HEK293 (cell line): ENCODE measurements around the gene MAP3K13.

Experiments used
- CTCF ChIA-PET: fragments of 350-600 bp; formaldehyde crosslinking; extraction: SDS; loops from one replicate; lab custom pipeline; 2021; ENCODE audit warnings: antibody characterized with exemption; lab: Yijun Ruan, JAX
- POLR2A ChIA-PET: fragments of 300-600 bp; formaldehyde crosslinking; extraction: SDS; loops from one replicate; lab custom pipeline; 2020; ENCODE audit warnings: antibody characterized with exemption, inconsistent platforms; lab: Yijun Ruan, JAX
- H3K27ac ChIP-seq: fragments of 200-500 bp; sonication (Bioruptor generic); 2 replicates; pipeline ENCODE4 v1.5.1; 2014; ENCODE audit warnings: low read depth, low read length, control low read depth, inconsistent platforms; ENCODE audit errors: extremely low read depth
- H3K36me3 ChIP-seq, 2 experiments: fragments of 200-500 bp in 1 of 2; sonication (Bioruptor generic) in 1 of 2; 1 replicate in 1 of 2; 2 replicates in 1 of 2; pipeline ENCODE4 v1.5.1; 2014 to 2017; ENCODE audit warnings: inconsistent platforms in 2 of 2, low read length in 2 of 2; ENCODE audit not compliant: control insufficient read depth in 2 of 2, insufficient read depth in 1 of 2
- H3K4me1 ChIP-seq: fragments of 200-500 bp; sonication (Bioruptor generic); 2 replicates; pipeline ENCODE4 v1.5.1; 2014; ENCODE audit warnings: mild to moderate bottlenecking, low read length, inconsistent platforms; ENCODE audit not compliant: control insufficient read depth, insufficient read depth
- H3K4me3 ChIP-seq: 2 replicates; pipeline ENCODE4 v1.5.1; 2011; ENCODE audit warnings: low read depth, mild to moderate bottlenecking, control low read depth, low read length, moderate library complexity
- H3K9me3 ChIP-seq: fragments of 200-500 bp; sonication (Bioruptor generic); 2 replicates; pipeline ENCODE4 v1.5.1; 2014; ENCODE audit warnings: low read depth, low read length, inconsistent platforms; ENCODE audit not compliant: control insufficient read depth, insufficient read depth
- KLF7 ChIP-seq: fragments of 450-650 bp; formaldehyde crosslinking; IDR thresholded peaks from 2 replicates; pipeline ENCODE4 v1.5.1; 2016; ENCODE audit warnings: missing biosample characterization, missing genetic modification characterization, borderline replicate concordance
- MYNN ChIP-seq: fragments of 450-650 bp; formaldehyde crosslinking; IDR thresholded peaks from 2 replicates; pipeline ENCODE4 v1.5.1; 2016; ENCODE audit warnings: missing biosample characterization, missing genetic modification characterization, borderline replicate concordance
- PRDM2 ChIP-seq: fragments of 450-650 bp; formaldehyde crosslinking; IDR thresholded peaks from 2 replicates; pipeline ENCODE4 v1.5.1; 2016; ENCODE audit warnings: missing biosample characterization, missing genetic modification characterization, borderline replicate concordance
- SP7 ChIP-seq: fragments of 450-650 bp; formaldehyde crosslinking; IDR thresholded peaks from 2 replicates; pipeline ENCODE4 v1.5.1; 2016; ENCODE audit warnings: missing biosample characterization, missing genetic modification characterization
- TRIM28 ChIP-seq: IDR thresholded peaks from 2 replicates; pipeline ENCODE4 v1.6.1; 2011; ENCODE audit warnings: low read length, control low read depth, borderline replicate concordance
- WT1 ChIP-seq: fragments of 450-650 bp; formaldehyde crosslinking; IDR thresholded peaks from 2 replicates; pipeline ENCODE4 v1.5.1; 2016; ENCODE audit warnings: missing biosample characterization, missing genetic modification characterization
- YY1 ChIP-seq: fragments of 450-650 bp; formaldehyde crosslinking; IDR thresholded peaks from 2 replicates; pipeline ENCODE4 v1.5.1; 2018; ENCODE audit warnings: missing biosample characterization, missing genetic modification characterization
- ZFP41 ChIP-seq: fragments of 450-650 bp; formaldehyde crosslinking; IDR thresholded peaks from 2 replicates; pipeline ENCODE4 v1.5.1; 2016; ENCODE audit warnings: missing biosample characterization, missing genetic modification characterization, borderline replicate concordance
- ZNF16 ChIP-seq: fragments of 450-650 bp; formaldehyde crosslinking; IDR thresholded peaks from 2 replicates; pipeline ENCODE4 v1.5.1; 2016; ENCODE audit warnings: low read depth, missing biosample characterization, missing genetic modification characterization
- ZNF169 ChIP-seq: fragments of 450-650 bp; formaldehyde crosslinking; IDR thresholded peaks from 2 replicates; pipeline ENCODE4 v1.5.1; 2016; ENCODE audit warnings: missing biosample characterization, missing genetic modification characterization
- ZNF211 ChIP-seq: fragments of 450-650 bp; formaldehyde crosslinking; IDR thresholded peaks from 2 replicates; pipeline ENCODE4 v1.5.1; 2016; ENCODE audit warnings: low read depth, missing biosample characterization, missing genetic modification characterization
- ZNF280D ChIP-seq: fragments of 450-650 bp; formaldehyde crosslinking; IDR thresholded peaks from 2 replicates; pipeline ENCODE4 v1.5.1; 2016; ENCODE audit warnings: missing biosample characterization, missing genetic modification characterization
- ZNF585B ChIP-seq: fragments of 450-650 bp; formaldehyde crosslinking; IDR thresholded peaks from 2 replicates; pipeline ENCODE4 v1.5.1; 2016; ENCODE audit warnings: missing biosample characterization, missing genetic modification characterization
- ZNF610 ChIP-seq: fragments of 450-650 bp; formaldehyde crosslinking; IDR thresholded peaks from 2 replicates; pipeline ENCODE4 v1.5.1; 2016; ENCODE audit warnings: missing biosample characterization, missing genetic modification characterization, borderline replicate concordance
- ZNF837 ChIP-seq: fragments of 450-650 bp; formaldehyde crosslinking; IDR thresholded peaks from 2 replicates; pipeline ENCODE4 v1.5.1; 2016; ENCODE audit warnings: missing biosample characterization, missing genetic modification characterization
- TF ChIP-seq, protein P1 (sequence below): fragments of 450-650 bp; formaldehyde crosslinking; IDR thresholded peaks from 2 replicates; pipeline ENCODE4 v1.5.1; 2016; ENCODE audit warnings: missing biosample characterization, missing genetic modification characterization
- TF ChIP-seq, protein P2 (sequence below): fragments of 450-650 bp; formaldehyde crosslinking; IDR thresholded peaks from 2 replicates; pipeline ENCODE4 v1.5.1; 2016; ENCODE audit warnings: missing biosample characterization, missing genetic modification characterization
- TF ChIP-seq, protein P3 (sequence below): fragments of 450-650 bp; formaldehyde crosslinking; IDR thresholded peaks from 2 replicates; pipeline ENCODE4 v1.5.1; 2016; ENCODE audit warnings: missing biosample characterization, missing genetic modification characterization

The MAP3K13 gene

DNA sequence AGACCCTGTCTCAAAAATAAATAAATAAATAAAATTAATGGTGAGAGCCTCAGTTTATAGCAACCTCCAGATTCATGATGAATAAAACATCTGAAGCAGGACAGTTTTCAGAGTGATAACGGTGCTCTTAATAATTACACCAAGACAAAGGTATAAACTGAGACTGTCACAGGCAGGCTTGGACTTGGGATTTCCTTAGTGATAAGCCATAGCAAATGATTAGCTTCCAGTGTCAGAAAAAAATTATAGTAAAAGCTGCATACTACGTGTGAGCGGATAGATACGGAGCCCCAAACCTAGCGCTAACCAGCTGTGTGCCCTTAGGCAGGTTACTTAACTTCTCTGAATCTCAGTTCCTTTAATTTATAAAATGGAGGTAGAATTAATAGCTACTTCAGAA is 167.9 kb downstream of the MAP3K13 start (continued):
- TF ChIP-seq, protein P1, sequence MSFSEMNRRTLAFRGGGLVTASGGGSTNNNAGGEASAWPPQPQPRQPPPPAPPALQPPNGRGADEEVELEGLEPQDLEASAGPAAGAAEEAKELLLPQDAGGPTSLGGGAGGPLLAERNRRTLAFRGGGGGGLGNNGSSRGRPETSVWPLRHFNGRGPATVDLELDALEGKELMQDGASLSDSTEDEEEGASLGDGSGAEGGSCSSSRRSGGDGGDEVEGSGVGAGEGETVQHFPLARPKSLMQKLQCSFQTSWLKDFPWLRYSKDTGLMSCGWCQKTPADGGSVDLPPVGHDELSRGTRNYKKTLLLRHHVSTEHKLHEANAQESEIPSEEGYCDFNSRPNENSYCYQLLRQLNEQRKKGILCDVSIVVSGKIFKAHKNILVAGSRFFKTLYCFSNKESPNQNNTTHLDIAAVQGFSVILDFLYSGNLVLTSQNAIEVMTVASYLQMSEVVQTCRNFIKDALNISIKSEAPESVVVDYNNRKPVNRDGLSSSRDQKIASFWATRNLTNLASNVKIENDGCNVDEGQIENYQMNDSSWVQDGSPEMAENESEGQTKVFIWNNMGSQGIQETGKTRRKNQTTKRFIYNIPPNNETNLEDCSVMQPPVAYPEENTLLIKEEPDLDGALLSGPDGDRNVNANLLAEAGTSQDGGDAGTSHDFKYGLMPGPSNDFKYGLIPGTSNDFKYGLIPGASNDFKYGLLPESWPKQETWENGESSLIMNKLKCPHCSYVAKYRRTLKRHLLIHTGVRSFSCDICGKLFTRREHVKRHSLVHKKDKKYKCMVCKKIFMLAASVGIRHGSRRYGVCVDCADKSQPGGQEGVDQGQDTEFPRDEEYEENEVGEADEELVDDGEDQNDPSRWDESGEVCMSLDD (tag by site-specific recombination), result no peak
- TF ChIP-seq TRIM28 (no peak), ZNF585B (tag by site-specific recombination) (no peak)

- Histone ChIP-seq H3K4me3 (no peak overlapping the region), H3K36me3 (no peaks in the 10 kb centered on the region), H3K4me1 (no peaks in the 10 kb centered on the region), H3K27ac (no peak overlapping the region)
- POLR2A ChIA-PET, result no interaction called here
- TF ChIP-seq TRIM28 (no peak), ZNF837 (tag by site-specific recombination) (no peak), WT1 (tag by site-specific recombination) (no peak), PRDM2 (no peak), ZNF610 (tag by site-specific recombination) (no peak), ZNF16 (no peak)
- TF ChIP-seq, protein P2, sequence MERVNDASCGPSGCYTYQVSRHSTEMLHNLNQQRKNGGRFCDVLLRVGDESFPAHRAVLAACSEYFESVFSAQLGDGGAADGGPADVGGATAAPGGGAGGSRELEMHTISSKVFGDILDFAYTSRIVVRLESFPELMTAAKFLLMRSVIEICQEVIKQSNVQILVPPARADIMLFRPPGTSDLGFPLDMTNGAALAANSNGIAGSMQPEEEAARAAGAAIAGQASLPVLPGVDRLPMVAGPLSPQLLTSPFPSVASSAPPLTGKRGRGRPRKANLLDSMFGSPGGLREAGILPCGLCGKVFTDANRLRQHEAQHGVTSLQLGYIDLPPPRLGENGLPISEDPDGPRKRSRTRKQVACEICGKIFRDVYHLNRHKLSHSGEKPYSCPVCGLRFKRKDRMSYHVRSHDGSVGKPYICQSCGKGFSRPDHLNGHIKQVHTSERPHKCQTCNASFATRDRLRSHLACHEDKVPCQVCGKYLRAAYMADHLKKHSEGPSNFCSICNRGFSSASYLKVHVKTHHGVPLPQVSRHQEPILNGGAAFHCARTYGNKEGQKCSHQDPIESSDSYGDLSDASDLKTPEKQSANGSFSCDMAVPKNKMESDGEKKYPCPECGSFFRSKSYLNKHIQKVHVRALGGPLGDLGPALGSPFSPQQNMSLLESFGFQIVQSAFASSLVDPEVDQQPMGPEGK (tag by site-specific recombination), result no peak
- TF ChIP-seq, all 188 proteins: peak for 0
- H3K9me3 ChIP-seq, result no peaks in the 10 kb centered on the region
- CTCF ChIA-PET, result interaction anchor here (0.7 to 1.4 kb wide), 4 partner anchors 20 to 66 kb away, joined by 3 to 4 read pairs (median 3); partner anchors contain the start of gene TMEM41A
Measured at GRCh38 chr3:185532901-185533300, 170.0 kb downstream of the MAP3K13 start.

DNA sequence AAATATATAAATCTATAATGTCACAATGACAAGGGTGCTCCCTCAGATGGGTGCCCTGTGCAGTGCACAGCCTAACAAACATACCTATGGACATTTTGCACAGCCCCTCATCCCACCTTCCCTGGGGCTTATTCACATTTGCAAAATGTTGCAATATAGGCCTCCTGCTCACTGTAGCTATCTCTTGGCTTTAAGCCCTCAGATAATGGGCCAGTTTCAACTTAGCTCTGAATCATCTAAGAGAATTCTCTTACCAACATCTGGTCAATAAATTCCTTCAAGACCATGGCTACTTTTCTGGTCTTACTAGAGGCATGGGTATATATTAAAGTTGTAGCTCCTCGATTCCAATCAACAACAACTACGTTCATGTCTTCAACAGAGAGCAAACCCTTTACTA is 171.6 kb downstream of the MAP3K13 start:
- no peaks in the 10 kb centered on the region for H3K9me3 ChIP-seq
- ChIA-PET CTCF (interaction anchor here (0.8 to 1.3 kb wide), 2 partner anchors 21 to 251 kb away, joined by 3 to 4 read pairs; no protein-coding TSS in a partner anchor), POLR2A (interaction anchor here (1.1 kb wide), 1 partner anchor 24 kb away, joined by 3 read pairs; no protein-coding TSS in a partner anchor)
- H3K4me3 ChIP-seq, result no peak overlapping the region
- H3K36me3 ChIP-seq, result no peaks in the 10 kb centered on the region
- TF ChIP-seq ZNF169 (tag by site-specific recombination) (no peak), ZNF280D (tag by site-specific recombination) (no peak), MYNN (tag by site-specific recombination) (no peak), KLF7 (tag by site-specific recombination) (no peak), YY1 (tag by site-specific recombination) (no peak), SP7 (tag by site-specific recombination) (no peak), ZFP41 (tag by site-specific recombination) (no peak), ZNF211 (no peak)
- TF ChIP-seq, protein P3, sequence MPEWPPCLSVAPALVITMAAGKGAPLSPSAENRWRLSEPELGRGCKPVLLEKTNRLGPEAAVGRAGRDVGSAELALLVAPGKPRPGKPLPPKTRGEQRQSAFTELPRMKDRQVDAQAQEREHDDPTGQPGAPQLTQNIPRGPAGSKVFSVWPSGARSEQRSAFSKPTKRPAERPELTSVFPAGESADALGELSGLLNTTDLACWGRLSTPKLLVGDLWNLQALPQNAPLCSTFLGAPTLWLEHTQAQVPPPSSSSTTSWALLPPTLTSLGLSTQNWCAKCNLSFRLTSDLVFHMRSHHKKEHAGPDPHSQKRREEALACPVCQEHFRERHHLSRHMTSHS (tag by site-specific recombination), result no peak
- H3K4me1 ChIP-seq, result no peaks in the 10 kb centered on the region
- no peak overlapping the region for H3K27ac ChIP-seq
